ENCODE results near the gene C11orf87. TPM values are rescaled to one million over a fixed set of nuclear protein-coding genes. Genes with fewer than 3 reads are reported as not detected.

C11orf87 gene
- total RNA-seq, 2 experiments from 2014 or later: not detected

GRCh38 chr11:109423466-109424190 lies 1.6 kb downstream of the C11orf87 start:
- CTCF ChIA-PET: no interaction called here
- H3K4me1 Mint-ChIP-seq (ENCODE audit: low read depth): no peaks in the 10 kb centered on the region
- intact Hi-C loops (cut with micrococcal nuclease): no loop called here
- DNase-seq: no peak
- H3K4me3 Mint-ChIP-seq: no peak overlapping the region
- H3K27ac Mint-ChIP-seq: no peak overlapping the region
- H3K27me3 Mint-ChIP-seq (ENCODE audit: low read depth): peaks cover 36% of the 10 kb centered on the region
- H3K36me3 Mint-ChIP-seq (ENCODE audit: low read depth): peaks cover 2% of the 10 kb centered on the region
- no peaks in the 10 kb centered on the region for H3K9me3 Mint-ChIP-seq

- Mint-ChIP-seq H3K27me3 (ENCODE audit: low read depth) (peaks cover 34% of the 10 kb centered on the region), H3K4me1 (ENCODE audit: low read depth) (no peaks in the 10 kb centered on the region), H3K4me3 (no peak overlapping the region), H3K36me3 (ENCODE audit: low read depth) (peaks cover 2% of the 10 kb centered on the region), H3K27ac (no peak overlapping the region), H3K9me3 (no peaks in the 10 kb centered on the region)
- peak; percentile 44 for DNase-seq
- CTCF ChIA-PET: no interaction called here
- intact Hi-C loops (cut with micrococcal nuclease): no loop called here
Observed at GRCh38 chr11:109424901-109425300, 2.9 kb downstream of the C11orf87 start.

DNA sequence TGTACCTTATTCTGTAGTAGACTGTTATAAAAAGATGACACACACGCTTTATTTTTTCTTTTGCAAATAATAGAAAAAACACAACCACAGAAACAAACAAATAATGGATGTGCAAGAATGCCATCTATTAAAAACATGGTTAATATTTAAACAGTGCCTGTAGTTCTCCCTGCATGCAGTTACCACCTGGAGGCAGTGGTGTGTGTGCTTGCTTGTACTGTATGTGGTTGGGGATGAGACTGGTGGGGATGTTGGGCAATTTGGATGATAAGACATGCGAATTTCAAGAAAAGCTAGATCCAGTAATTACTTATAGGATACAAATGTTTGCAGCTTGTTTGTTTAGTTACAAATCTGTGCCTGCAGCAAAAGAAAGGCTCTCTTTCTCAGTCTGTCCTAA lies 3.6 kb downstream of the C11orf87 start:
- Mint-ChIP-seq H3K9me3 (no peaks in the 10 kb centered on the region), H3K27me3 (ENCODE audit: low read depth) (peaks cover 34% of the 10 kb centered on the region), H3K4me1 (ENCODE audit: low read depth) (no peaks in the 10 kb centered on the region), H3K36me3 (ENCODE audit: low read depth) (peaks cover 2% of the 10 kb centered on the region), H3K4me3 (no peak overlapping the region), H3K27ac (no peak overlapping the region)
- intact Hi-C loops (cut with micrococcal nuclease): no loop called here
- no peak for DNase-seq
- CTCF ChIA-PET: interaction anchor here (0.6 kb wide), 1 partner anchor 361 kb away, joined by 3 read pairs; no protein-coding TSS in a partner anchor

DNA sequence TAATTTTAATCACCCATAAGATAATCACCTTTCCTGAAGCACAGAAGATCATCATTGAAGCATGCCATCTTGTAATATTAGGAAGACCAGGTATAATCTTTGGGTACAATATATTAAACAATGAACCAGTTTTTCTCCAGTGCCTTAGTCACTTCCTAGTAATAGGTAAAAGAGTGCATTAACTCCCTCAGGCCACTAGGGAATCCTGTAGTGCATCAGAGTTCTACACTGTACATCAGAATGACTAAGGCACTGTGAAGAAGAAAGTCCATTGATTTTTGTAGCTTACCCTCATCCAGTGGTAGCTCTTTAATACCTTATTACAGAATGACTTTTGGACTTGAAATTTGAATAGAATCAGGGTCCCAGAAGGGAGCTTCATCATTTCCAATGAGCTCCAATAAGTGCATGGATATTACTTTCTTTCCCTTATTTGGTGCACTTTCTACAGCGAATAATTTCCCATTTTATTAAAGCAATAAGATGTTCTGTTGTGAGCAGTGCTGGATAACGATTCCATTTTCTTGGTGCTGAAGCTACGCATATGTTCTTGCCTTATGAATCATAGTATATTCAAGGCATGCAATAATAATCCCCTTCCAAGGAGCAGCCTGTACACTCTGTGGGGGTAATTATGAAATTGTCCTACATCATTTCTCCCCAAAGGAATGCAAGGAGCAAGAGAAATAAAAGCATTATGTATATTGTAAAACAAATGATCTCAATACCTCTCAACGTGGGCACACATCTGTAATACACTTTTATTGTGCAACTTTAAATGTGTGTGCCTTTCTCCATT lies 4.7 kb downstream of the C11orf87 start:
- peaks cover 25% of the 10 kb centered on the region for H3K27me3 Mint-ChIP-seq (ENCODE audit: low read depth)
- intact Hi-C loops (cut with micrococcal nuclease): no loop called here
- no peak overlapping the region for H3K4me3 Mint-ChIP-seq
- peaks cover 2% of the 10 kb centered on the region for H3K36me3 Mint-ChIP-seq (ENCODE audit: low read depth)
- H3K27ac Mint-ChIP-seq: no peak overlapping the region
- H3K9me3 Mint-ChIP-seq: no peaks in the 10 kb centered on the region
- H3K4me1 Mint-ChIP-seq (ENCODE audit: low read depth): no peaks in the 10 kb centered on the region
- CTCF ChIA-PET: no interaction called here
- DNase-seq: no peak

DNA sequence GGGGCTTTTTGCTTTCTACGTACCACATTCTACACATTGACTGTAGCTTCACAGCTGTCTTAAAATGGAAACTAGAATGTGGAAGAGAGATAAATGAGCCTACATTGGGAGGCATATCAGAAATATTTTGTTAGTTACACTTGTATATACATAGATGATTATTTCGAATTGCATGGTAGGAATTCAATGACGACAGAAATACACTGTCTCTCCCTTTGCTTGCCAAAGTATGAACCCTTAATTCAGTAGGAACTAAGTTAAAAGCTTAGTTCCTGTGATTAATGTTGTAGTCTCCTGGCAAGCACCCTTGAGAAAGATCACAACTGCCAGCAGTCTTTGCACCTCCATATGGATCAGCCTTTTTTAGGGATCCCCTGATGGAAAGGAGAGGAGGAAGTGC lies 10.1 kb downstream of the C11orf87 start:
- DNase-seq: no peak
- Mint-ChIP-seq H3K27me3 (ENCODE audit: low read depth) (no peaks in the 10 kb centered on the region), H3K36me3 (ENCODE audit: low read depth) (no peaks in the 10 kb centered on the region), H3K27ac (no peak overlapping the region), H3K4me1 (ENCODE audit: low read depth) (no peaks in the 10 kb centered on the region), H3K4me3 (no peak overlapping the region), H3K9me3 (no peaks in the 10 kb centered on the region)
- CTCF ChIA-PET: no interaction called here
- intact Hi-C loops (cut with micrococcal nuclease): no loop called here

GRCh38 chr11:109433753-109434256 lies 11.8 kb downstream of the C11orf87 start:
- no peaks in the 10 kb centered on the region for H3K9me3 Mint-ChIP-seq
- H3K4me1 Mint-ChIP-seq (ENCODE audit: low read depth): no peaks in the 10 kb centered on the region
- H3K36me3 Mint-ChIP-seq (ENCODE audit: low read depth): no peaks in the 10 kb centered on the region
- no peak overlapping the region for H3K27ac Mint-ChIP-seq
- CTCF ChIA-PET: no interaction called here
- intact Hi-C loops (cut with micrococcal nuclease): no loop called here
- H3K27me3 Mint-ChIP-seq (ENCODE audit: low read depth): no peaks in the 10 kb centered on the region
- DNase-seq: no peak
- H3K4me3 Mint-ChIP-seq: no peak overlapping the region

- H3K9me3 Mint-ChIP-seq: no peaks in the 10 kb centered on the region
- H3K27me3 Mint-ChIP-seq (ENCODE audit: low read depth): no peaks in the 10 kb centered on the region
- H3K4me3 Mint-ChIP-seq: no peak overlapping the region
- no peak for DNase-seq
- intact Hi-C loops (cut with micrococcal nuclease): no loop called here
- no peaks in the 10 kb centered on the region for H3K36me3 Mint-ChIP-seq (ENCODE audit: low read depth)
- no peak overlapping the region for H3K27ac Mint-ChIP-seq
- no peaks in the 10 kb centered on the region for H3K4me1 Mint-ChIP-seq (ENCODE audit: low read depth)
- CTCF ChIA-PET: no interaction called here
Observed at GRCh38 chr11:109435121-109435742, 13.2 kb downstream of the C11orf87 start.

DNA sequence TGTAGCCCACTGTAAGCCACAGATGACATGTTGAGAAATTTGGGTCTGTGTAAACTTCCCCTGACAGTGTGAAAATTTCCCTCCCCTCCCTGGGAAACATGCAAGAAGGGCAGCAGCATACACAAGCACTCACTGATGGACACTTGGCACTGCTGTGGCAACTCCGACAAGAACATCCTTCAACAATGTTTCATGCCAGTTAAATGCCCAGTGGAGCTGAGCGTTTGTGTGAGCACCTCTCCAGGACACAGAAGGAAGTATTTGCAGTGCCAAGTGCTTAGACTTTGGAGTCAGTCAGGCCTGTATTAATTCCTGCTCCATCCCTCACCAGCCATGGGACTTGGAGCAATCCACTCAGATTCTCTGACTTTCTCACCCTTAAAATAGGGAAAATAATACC lies 17.7 kb downstream of the C11orf87 start:
- H3K9me3 Mint-ChIP-seq: no peaks in the 10 kb centered on the region
- H3K27me3 Mint-ChIP-seq (ENCODE audit: low read depth): no peaks in the 10 kb centered on the region
- H3K4me3 Mint-ChIP-seq: no peak overlapping the region
- intact Hi-C loops (cut with micrococcal nuclease): no loop called here
- CTCF ChIA-PET: no interaction called here
- no peak for DNase-seq
- no peaks in the 10 kb centered on the region for H3K36me3 Mint-ChIP-seq (ENCODE audit: low read depth)
- H3K27ac Mint-ChIP-seq: no peak overlapping the region
- H3K4me1 Mint-ChIP-seq (ENCODE audit: low read depth): no peaks in the 10 kb centered on the region

- no peak overlapping the region for H3K4me3 Mint-ChIP-seq
- CTCF ChIA-PET: no interaction called here
- no peaks in the 10 kb centered on the region for H3K27me3 Mint-ChIP-seq (ENCODE audit: low read depth)
- no peak for DNase-seq
- intact Hi-C loops (cut with micrococcal nuclease): no loop called here
- H3K4me1 Mint-ChIP-seq (ENCODE audit: low read depth): no peaks in the 10 kb centered on the region
- no peaks in the 10 kb centered on the region for H3K36me3 Mint-ChIP-seq (ENCODE audit: low read depth)
- H3K27ac Mint-ChIP-seq: no peak overlapping the region
- H3K9me3 Mint-ChIP-seq: no peaks in the 10 kb centered on the region
Observed at GRCh38 chr11:109443052-109443451, 21.1 kb downstream of the C11orf87 start.

GRCh38 chr11:109454857-109455256 lies 32.9 kb downstream of the C11orf87 start:
- H3K9me3 Mint-ChIP-seq: peaks cover 3% of the 10 kb centered on the region

More at GRCh38 chr11:109454857-109455256, 32.9 kb downstream of the C11orf87 start:
- Mint-ChIP-seq H3K4me3 (no peak overlapping the region), H3K27me3 (ENCODE audit: low read depth) (no peaks in the 10 kb centered on the region), H3K27ac (no peak overlapping the region), H3K4me1 (ENCODE audit: low read depth) (no peaks in the 10 kb centered on the region), H3K36me3 (ENCODE audit: low read depth) (no peaks in the 10 kb centered on the region)
- CTCF ChIA-PET: interaction anchor here (0.6 kb wide), 1 partner anchor 1387 kb away, joined by 5 read pairs; no protein-coding TSS in a partner anchor
- no peak for DNase-seq
- intact Hi-C loops (cut with micrococcal nuclease): no loop called here
